ENCODE measurements around the gene NKD1. TPM values are rescaled to one million over a fixed set of nuclear protein-coding genes. Genes with fewer than 3 reads are reported as not detected.

Gene NKD1
- total and polyA plus RNA-seq, 7 donors, result 0.04 to 0.45 (median 0.22) TPM

- no peak for TF ChIP-seq CTCF (IDR thresholded peaks at IDR 0.05)
- 41 to 53% (median 45%) methylated on average over 13 to 14 of the region's 14 CpGs for WGBS, 3 donors
- no peak overlapping the region for H3K4me3 ChIP-seq
- ATAC-seq (no peak), DNase-seq (peak in 1 of 2 donors; percentile 23)
- H3K36me3 ChIP-seq (ENCODE audit: insufficient read depth in 1 of 2, low read depth in 1 of 2), result no peaks in the 10 kb centered on the region
- no peaks in the 10 kb centered on the region for H3K27me3 ChIP-seq (ENCODE audit: insufficient read depth in 3 of 3, low read length in 2 of 3)
- no peaks in the 10 kb centered on the region for H3K9me3 ChIP-seq
- no peak overlapping the region for H3K27ac ChIP-seq
- intact Hi-C loops (cut with DNase I), result no loop called here
- no peaks in the 10 kb centered on the region for H3K4me1 ChIP-seq
These were observed 25.9 kb downstream of the NKD1 start for GRCh38 chr16:50573947-50574744.

- Histone ChIP-seq H3K27ac (no peak overlapping the region), H3K27me3 (ENCODE audit: insufficient read depth in 3 of 3, low read length in 2 of 3) (no peaks in the 10 kb centered on the region), H3K4me3 (no peak overlapping the region), H3K4me1 (no peaks in the 10 kb centered on the region), H3K36me3 (ENCODE audit: insufficient read depth in 1 of 2, low read depth in 1 of 2) (no peaks in the 10 kb centered on the region), H3K9me3 (no peaks in the 10 kb centered on the region)
- no peak for TF ChIP-seq CTCF (IDR thresholded peaks at IDR 0.05)
- ATAC-seq, result no peak
- intact Hi-C loops (cut with DNase I), result no loop called here
- no peak for DNase-seq
These were observed 26.5 kb downstream of the NKD1 start for GRCh38 chr16:50574745-50575136.

GRCh38 chr16:50575743-50576142 lies 27.5 kb downstream of the NKD1 start:
- no peak overlapping the region for H3K4me3 ChIP-seq
- DNase-seq (no peak), ATAC-seq (no peak)
- no peaks in the 10 kb centered on the region for H3K4me1 ChIP-seq
- no peaks in the 10 kb centered on the region for H3K27me3 ChIP-seq (ENCODE audit: insufficient read depth in 3 of 3, low read length in 2 of 3)
- H3K36me3 ChIP-seq (ENCODE audit: insufficient read depth in 1 of 2, low read depth in 1 of 2), result no peaks in the 10 kb centered on the region
- H3K9me3 ChIP-seq, result no peaks in the 10 kb centered on the region
- no peak overlapping the region for H3K27ac ChIP-seq
- intact Hi-C loops (cut with DNase I), result no loop called here
- TF ChIP-seq CTCF (IDR thresholded peaks at IDR 0.05), result no peak
- WGBS, 3 donors, result 93 to 96% (median 94%) methylated on average over 2 of the region's 2 CpGs

- no peaks in the 10 kb centered on the region for H3K9me3 ChIP-seq
- no peaks in the 10 kb centered on the region for H3K36me3 ChIP-seq (ENCODE audit: insufficient read depth in 1 of 2, low read depth in 1 of 2)
- H3K4me1 ChIP-seq, result no peaks in the 10 kb centered on the region
- intact Hi-C loops (cut with DNase I), result no loop called here
- H3K4me3 ChIP-seq, result no peak overlapping the region
- ATAC-seq (no peak), DNase-seq (no peak)
- no peak overlapping the region for H3K27ac ChIP-seq
- H3K27me3 ChIP-seq (ENCODE audit: insufficient read depth in 3 of 3, low read length in 2 of 3), result no peaks in the 10 kb centered on the region
- TF ChIP-seq CTCF (IDR thresholded peaks at IDR 0.05), result no peak
- WGBS, 3 donors, result 97 to 99% (median 98%) methylated on average over 3 of the region's 3 CpGs
These were observed 28.4 kb downstream of the NKD1 start for GRCh38 chr16:50576403-50577113.
